IPS-18c (cell line): ENCODE measurements around the gene MAP3K7.

ENCODE experiments used
- H3K4me3 ChIP-seq: 2 replicates; pipeline ENCODE4 v1.7.0; 2013; ENCODE audit warnings: low read depth, mild to moderate bottlenecking, low read length, moderate library complexity; ENCODE audit not compliant: insufficient read depth
- H3K9me3 ChIP-seq: one replicate; pipeline ENCODE4 v1.6.1; 2013; ENCODE audit warnings: mild to moderate bottlenecking, low read length, moderate library complexity; ENCODE audit not compliant: control insufficient read depth, insufficient read depth

MAP3K7 gene

DNA sequence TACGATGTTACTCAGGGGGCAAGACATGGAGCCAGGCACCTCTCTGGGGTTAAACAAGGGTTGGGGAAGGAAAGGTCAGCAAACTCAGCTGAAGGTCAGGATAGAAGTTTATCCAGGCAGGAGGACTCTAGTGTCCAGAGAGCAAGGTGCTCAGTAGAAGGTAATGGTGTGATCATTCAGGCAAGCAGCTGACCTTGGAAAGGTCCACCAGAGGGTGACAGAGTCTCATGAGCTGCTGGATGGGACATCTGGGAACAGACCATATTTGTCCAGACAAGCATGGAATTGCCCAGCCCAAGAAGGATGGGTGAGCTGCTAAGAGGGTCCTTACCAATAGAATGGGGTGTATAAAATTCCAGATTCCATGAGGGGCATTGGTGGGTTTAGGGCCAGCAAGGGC lies 89.5 kb downstream of the MAP3K7 start:
- Histone ChIP-seq H3K9me3 (no peaks in the 10 kb centered on the region), H3K4me3 (no peak overlapping the region)

DNA sequence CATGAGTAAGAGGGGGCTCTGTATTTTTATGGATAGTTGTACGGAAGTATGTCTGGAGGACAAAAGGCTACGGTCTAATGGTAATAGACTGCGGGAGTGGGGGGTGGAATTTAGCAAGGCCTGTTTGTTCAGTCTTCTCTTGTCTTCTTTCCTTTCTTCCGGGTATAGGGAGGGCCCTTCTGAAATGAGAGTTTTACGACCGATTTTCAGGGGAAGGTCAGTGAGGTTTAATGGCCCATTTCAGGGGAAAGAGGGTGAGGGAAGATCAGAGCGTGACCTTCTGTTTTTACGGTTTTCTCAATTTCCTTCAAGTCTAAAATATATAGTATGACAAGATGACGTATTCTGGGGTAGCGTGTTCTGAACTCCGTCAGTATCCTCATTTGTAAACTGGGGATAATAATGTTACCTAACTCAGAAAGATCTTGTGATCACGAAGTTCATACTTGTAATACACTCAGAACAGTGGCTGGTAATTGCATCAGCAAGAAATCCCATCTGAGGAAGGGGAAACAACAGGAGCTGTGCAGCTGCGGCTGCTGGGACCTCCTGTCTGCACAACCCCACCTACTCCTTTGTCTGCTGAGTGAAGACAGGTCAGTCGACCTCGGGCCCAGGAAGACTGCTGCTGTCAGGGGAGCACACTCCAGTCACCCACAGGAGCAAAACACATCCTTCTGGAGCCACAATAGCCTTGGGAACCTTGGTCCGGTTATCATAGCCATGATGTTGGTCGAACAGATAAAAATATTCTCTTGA lies 90.4 kb downstream of the MAP3K7 start:
- Histone ChIP-seq H3K4me3 (no peak overlapping the region), H3K9me3 (no peaks in the 10 kb centered on the region)

GRCh38 chr6:90495216-90495817 lies 91.6 kb downstream of the MAP3K7 start:
- Histone ChIP-seq H3K9me3 (no peaks in the 10 kb centered on the region), H3K4me3 (no peak overlapping the region)

GRCh38 chr6:90494067-90494780 lies 92.6 kb downstream of the MAP3K7 start:
- Histone ChIP-seq H3K4me3 (0 out of 2 replicates have a peak overlapping the region, but pooled peaks have one; percentile 1), H3K9me3 (no peaks in the 10 kb centered on the region)

- Histone ChIP-seq H3K4me3 (no peak overlapping the region), H3K9me3 (no peaks in the 10 kb centered on the region)
These were observed 93.5 kb downstream of the MAP3K7 start for GRCh38 chr6:90493332-90493731.

- Histone ChIP-seq H3K4me3 (no peak overlapping the region), H3K9me3 (no peaks in the 10 kb centered on the region)
These were observed 94.1 kb downstream of the MAP3K7 start for GRCh38 chr6:90492798-90493197.

- H3K4me3 ChIP-seq = no peak overlapping the region
These were observed 94.5 kb downstream of the MAP3K7 start for GRCh38 chr6:90492369-90492768.

GRCh38 chr6:90490030-90490716 lies 96.7 kb downstream of the MAP3K7 start:
- Histone ChIP-seq H3K4me3 (no peak overlapping the region), H3K9me3 (no peaks in the 10 kb centered on the region)

More at GRCh38 chr6:90492369-90492768, 94.5 kb downstream of the MAP3K7 start:
- no peaks in the 10 kb centered on the region for H3K9me3 ChIP-seq

DNA sequence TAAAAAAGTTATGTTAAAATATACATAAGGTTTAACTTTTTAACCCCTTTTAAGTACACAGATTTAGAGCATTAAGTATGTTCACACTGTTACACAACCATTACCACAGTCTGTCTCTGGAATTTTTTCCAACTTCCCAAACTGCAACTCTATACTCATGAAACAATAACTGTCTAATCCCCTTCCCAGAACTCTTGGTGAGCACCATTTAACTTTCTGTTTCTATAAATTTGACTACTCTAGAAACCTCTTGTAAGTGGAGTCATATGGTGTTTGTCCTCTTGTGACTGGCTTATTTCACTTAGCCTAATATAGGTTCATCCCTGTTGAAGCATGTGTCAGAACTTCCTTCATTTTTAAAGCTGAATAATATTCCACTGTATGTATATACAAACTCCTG lies 98.1 kb downstream of the MAP3K7 start:
- Histone ChIP-seq H3K4me3 (no peak overlapping the region), H3K9me3 (no peaks in the 10 kb centered on the region)

- H3K4me3 ChIP-seq = no peak overlapping the region
- no peaks in the 10 kb centered on the region for H3K9me3 ChIP-seq
These were observed 101.1 kb downstream of the MAP3K7 start for GRCh38 chr6:90485635-90486277.

GRCh38 chr6:90484903-90485302 lies 102.0 kb downstream of the MAP3K7 start:
- no peak overlapping the region for H3K4me3 ChIP-seq
- no peaks in the 10 kb centered on the region for H3K9me3 ChIP-seq

GRCh38 chr6:90484385-90484784 lies 102.5 kb downstream of the MAP3K7 start:
- Histone ChIP-seq H3K4me3 (no peak overlapping the region), H3K9me3 (no peaks in the 10 kb centered on the region)

DNA sequence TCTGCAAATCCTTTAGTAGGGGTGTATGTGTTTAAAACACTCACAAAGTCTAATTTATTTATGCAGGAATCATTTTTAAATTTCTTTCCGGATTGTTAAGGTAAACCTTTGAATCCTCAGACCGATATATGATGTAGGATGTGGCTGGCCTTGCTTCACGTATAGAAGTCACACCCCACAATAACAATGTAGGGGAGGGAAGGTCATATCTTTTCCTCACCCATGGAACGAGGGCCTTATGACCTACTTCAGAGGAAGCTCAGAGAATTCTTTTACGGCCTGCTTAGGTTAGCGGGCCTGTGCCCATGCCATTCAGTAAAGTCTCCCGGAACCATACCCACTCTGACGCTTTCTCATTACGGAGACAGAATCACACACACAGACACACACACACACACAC lies 102.9 kb downstream of the MAP3K7 start:
- Histone ChIP-seq H3K9me3 (no peaks in the 10 kb centered on the region), H3K4me3 (no peak overlapping the region)

- H3K4me3 ChIP-seq = no peak overlapping the region
These were observed 103.6 kb downstream of the MAP3K7 start for GRCh38 chr6:90483116-90483839.

DNA sequence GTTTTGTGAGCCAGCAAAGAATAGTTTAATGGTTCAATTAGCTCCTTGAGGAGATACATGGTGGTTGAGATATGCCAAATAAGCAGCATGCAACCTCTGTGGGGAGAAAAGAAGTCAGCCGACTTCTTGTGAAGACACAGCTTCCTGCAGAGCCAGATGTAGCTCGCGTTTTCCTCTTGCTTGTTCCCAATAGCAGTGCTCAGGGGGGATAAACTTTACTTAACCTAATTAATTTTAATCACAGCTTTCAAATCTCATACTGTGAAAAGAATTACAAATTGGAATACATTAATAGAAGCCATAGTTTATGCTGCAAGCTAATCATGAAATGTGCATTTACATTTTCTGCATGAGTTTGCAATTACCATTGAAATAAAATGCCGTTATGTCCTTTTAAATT lies 106.2 kb downstream of the MAP3K7 start:
- Histone ChIP-seq H3K4me3 (no peak overlapping the region), H3K9me3 (no peaks in the 10 kb centered on the region)

More at GRCh38 chr6:90483116-90483839, 103.6 kb downstream of the MAP3K7 start:
- H3K9me3 ChIP-seq = no peaks in the 10 kb centered on the region

DNA sequence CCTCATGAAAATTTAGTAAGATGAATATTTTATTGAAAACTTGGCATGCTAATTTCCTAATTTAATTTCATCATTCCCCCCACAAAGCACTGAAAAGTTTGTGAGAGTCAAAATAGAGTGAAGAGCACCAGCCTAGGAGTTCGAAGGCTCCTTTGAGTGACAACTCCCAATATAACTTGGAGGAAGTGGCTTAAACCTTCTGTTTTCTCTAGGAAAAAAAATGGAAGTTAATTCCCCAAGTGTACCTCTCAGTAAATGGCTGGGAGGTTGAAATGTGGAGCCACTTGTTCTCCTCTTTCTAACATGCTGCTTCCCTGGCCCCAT lies 107.3 kb downstream of the MAP3K7 start:
- no peaks in the 10 kb centered on the region for H3K9me3 ChIP-seq
- H3K4me3 ChIP-seq = no peak overlapping the region
